Measurements from ENCODE around the gene FAM161A. TPM values are rescaled to one million over a fixed set of nuclear protein-coding genes. Genes with fewer than 3 reads are reported as not detected.
"Not testable (repeated sequence)": the region's sequence is repeated elsewhere in the genome, so short reads cannot be mapped to it uniquely, and the experiment has no call there.

FAM161A gene
- total RNA-seq, 1 donor from 2014 or later, result 2.5 TPM

DNA sequence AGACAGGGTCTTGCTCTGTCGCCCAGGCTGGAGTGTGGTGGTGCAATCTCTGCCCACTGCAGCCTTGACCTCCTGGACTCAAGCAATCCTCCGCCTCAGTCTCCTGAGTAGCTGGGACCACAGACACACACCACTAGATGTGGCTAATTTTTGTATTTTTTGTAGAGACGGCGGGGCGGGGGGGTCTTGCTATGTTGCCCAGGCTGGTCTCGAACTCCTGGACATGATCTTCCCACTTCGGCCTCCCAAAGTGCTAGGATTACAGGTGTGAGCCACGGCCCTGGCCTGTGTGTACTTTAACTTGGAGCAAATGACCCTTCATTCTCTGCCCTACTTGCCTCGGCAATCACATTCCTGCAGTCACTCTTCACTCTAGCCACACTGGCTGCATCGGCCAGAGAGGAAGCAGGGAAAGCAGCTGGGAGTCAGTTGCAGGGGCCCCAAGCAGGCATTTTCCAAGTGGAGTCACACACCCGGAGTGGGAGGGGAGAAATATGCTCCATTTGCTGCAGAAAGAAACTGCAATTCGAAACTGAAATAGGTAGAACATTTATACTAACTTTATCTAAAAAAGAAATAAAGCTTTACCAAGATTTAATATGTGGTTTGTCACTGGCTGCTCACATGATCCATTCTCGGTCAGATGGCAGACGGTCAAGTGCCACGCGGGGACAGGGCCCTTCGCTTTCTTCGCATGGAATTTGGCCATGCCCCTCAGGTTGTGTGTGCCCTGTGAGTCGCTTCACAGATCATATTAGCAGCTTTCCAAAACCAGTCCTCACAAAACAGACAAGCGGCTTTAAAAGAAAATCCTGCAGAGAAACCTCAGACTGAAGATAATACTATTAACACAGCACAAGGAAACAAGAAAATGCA lies 37.1 kb downstream of the FAM161A start:
- H3K36me3 Mint-ChIP-seq (ENCODE audit: low read depth), result no peaks in the 10 kb centered on the region
- intact Hi-C loops (cut with micrococcal nuclease), result no loop called here
- ATAC-seq (ENCODE audit: low read depth) (no peak), DNase-seq (no peak)
- TF ChIP-seq, protein P1, sequence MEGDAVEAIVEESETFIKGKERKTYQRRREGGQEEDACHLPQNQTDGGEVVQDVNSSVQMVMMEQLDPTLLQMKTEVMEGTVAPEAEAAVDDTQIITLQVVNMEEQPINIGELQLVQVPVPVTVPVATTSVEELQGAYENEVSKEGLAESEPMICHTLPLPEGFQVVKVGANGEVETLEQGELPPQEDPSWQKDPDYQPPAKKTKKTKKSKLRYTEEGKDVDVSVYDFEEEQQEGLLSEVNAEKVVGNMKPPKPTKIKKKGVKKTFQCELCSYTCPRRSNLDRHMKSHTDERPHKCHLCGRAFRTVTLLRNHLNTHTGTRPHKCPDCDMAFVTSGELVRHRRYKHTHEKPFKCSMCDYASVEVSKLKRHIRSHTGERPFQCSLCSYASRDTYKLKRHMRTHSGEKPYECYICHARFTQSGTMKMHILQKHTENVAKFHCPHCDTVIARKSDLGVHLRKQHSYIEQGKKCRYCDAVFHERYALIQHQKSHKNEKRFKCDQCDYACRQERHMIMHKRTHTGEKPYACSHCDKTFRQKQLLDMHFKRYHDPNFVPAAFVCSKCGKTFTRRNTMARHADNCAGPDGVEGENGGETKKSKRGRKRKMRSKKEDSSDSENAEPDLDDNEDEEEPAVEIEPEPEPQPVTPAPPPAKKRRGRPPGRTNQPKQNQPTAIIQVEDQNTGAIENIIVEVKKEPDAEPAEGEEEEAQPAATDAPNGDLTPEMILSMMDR (IDR thresholded peaks at IDR 0.05), result no peak
- CTCF ChIA-PET, result no interaction called here
- no peaks in the 10 kb centered on the region for H3K4me1 Mint-ChIP-seq
- no peak overlapping the region for H3K27ac Mint-ChIP-seq
- H3K4me3 Mint-ChIP-seq, result no peak overlapping the region
- no peaks in the 10 kb centered on the region for H3K9me3 Mint-ChIP-seq
- H3K27me3 Mint-ChIP-seq, result peaks cover 5% of the 10 kb centered on the region
- POLR2A ChIA-PET, result no interaction called here

DNA sequence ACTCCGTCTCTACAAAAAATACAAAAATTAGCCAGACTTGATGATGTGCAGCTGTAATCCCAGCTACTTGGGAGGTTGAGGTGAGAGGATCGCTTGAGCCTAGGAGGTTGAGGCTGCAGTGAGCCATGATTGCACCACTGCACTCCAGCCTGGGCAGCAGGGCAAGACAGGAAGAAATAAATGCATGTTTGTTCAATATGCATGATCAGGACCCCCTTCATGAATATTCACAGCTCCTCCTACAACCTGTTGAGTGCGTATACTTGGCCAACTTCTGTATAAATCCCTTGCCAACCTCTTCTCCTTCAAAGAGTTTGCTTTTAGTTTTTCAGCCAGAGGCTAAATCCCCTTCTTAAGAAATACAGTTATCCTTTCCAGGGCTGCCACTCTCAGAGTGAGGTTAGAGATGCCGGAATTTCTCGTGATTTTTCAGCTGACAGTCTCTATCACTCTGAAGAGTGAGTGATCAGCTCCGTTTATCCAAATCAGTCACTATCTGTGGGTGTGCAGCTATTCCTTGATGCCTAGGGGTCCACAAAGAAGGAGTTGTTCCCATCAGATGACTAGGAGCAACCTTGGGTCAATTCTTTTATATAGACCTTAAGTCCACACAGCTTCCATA lies 39.2 kb downstream of the FAM161A start:
- CTCF ChIA-PET, result interaction anchor here (0.6 kb wide), 1 partner anchor 49 kb away, joined by 3 read pairs; no protein-coding TSS in a partner anchor
- DNase-seq, result no peak
- intact Hi-C loops (cut with micrococcal nuclease), result no loop called here
- ATAC-seq (ENCODE audit: low read depth), result no peak
- Mint-ChIP-seq H3K4me1 (peaks cover 3% of the 10 kb centered on the region), H3K9me3 (no peaks in the 10 kb centered on the region), H3K36me3 (ENCODE audit: low read depth) (no peaks in the 10 kb centered on the region), H3K4me3 (no peak overlapping the region), H3K27ac (no peak overlapping the region), H3K27me3 (peaks cover 5% of the 10 kb centered on the region)
- POLR2A ChIA-PET, result interaction anchor here (0.8 kb wide), 1 partner anchor 8 kb away, joined by 3 read pairs; no protein-coding TSS in a partner anchor
- TF ChIP-seq, protein P1 (IDR thresholded peaks at IDR 0.05), result no peak

GRCh38 chr2:61813314-61813713 lies 40.5 kb downstream of the FAM161A start:
- intact Hi-C loops (cut with micrococcal nuclease); H3K36me3 Mint-ChIP-seq (ENCODE audit: low read depth); ATAC-seq (ENCODE audit: low read depth); POLR2A ChIA-PET; H3K27me3 Mint-ChIP-seq; CTCF ChIA-PET; DNase-seq; H3K4me1 Mint-ChIP-seq; H3K27ac Mint-ChIP-seq; H3K4me3 Mint-ChIP-seq; H3K9me3 Mint-ChIP-seq: not testable (repeated sequence)

DNA sequence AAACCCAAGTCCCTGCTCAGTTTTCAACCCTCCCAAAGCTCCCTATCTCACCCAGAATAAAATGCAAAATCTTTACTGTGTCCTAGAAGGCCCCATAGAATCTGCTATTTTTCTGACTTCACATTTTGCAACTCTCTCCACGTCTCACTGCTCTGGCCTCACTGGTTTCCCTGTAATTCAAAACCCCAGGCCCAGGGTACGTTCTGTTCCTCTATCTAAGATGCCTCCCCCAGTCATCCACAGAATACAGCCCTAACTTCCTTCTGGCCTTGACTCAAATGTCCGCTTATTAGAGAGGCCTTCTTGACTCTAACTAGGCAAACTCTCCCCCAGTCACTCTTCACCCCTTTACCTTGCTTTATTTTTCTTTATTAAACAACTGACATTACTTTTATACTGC lies 42.0 kb downstream of the FAM161A start:
- ChIA-PET CTCF (no interaction called here), POLR2A (no interaction called here)
- H3K9me3 Mint-ChIP-seq, result no peaks in the 10 kb centered on the region
- H3K27me3 Mint-ChIP-seq, result peaks cover 7% of the 10 kb centered on the region
- H3K27ac Mint-ChIP-seq, result no peak overlapping the region
- peaks cover 3% of the 10 kb centered on the region for H3K4me1 Mint-ChIP-seq
- H3K4me3 Mint-ChIP-seq, result no peak overlapping the region
- intact Hi-C loops (cut with micrococcal nuclease), result no loop called here
- ATAC-seq (ENCODE audit: low read depth) (no peak), DNase-seq (no peak)
- TF ChIP-seq, protein P1 (IDR thresholded peaks at IDR 0.05), result no peak
- no peaks in the 10 kb centered on the region for H3K36me3 Mint-ChIP-seq (ENCODE audit: low read depth)

DNA sequence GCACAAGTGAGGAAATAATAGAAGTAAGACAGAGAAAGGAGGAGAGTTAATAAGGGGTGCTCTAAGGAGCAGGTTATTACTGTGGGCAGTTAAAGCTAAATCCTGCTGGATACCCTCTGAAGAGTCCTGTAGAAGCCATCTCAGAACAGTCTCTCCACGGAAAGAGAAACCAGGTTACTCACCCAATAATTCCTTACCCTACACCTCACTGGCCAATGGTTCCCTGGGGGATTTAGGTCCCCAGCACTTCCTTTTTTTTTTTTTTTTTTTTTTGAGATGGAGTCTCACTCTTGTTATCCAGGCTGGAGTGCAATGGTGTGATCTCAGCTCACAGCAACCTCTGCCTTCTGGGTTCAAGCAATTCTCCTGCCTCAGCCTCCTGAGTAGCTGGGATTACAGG lies 43.7 kb downstream of the FAM161A start:
- H3K4me1 Mint-ChIP-seq; H3K36me3 Mint-ChIP-seq (ENCODE audit: low read depth); H3K9me3 Mint-ChIP-seq; H3K27ac Mint-ChIP-seq; intact Hi-C loops (cut with micrococcal nuclease); H3K4me3 Mint-ChIP-seq; H3K27me3 Mint-ChIP-seq; DNase-seq: not testable (repeated sequence)
- ChIA-PET CTCF (interaction anchor here (0.5 kb wide), 1 partner anchor 16 kb away, joined by 3 read pairs; no protein-coding TSS in a partner anchor), POLR2A (interaction anchor here (0.6 kb wide), 1 partner anchor 35 kb away, joined by 3 read pairs; no protein-coding TSS in a partner anchor)
- ATAC-seq (ENCODE audit: low read depth), result peak; percentile 31

DNA sequence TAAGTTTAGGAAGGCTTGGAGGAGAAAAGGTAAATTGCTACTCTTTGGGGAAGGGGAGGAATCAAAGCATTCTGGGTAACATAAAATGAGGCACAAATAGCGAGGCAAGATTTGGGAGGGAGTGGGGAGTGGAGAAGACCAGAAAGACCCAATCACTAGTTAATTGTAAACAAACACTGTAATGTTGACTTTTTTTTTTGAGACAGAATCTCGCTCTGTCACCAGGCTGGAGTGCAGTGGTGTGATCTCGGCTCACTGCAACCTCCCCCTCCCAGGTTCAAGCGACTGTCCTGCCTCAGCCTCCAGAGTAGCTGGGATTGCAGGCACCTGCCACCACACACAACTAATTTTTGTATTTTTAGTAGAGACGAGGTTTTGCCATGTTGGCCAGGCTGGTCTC lies 45.2 kb downstream of the FAM161A start:
- H3K4me1 Mint-ChIP-seq; H3K9me3 Mint-ChIP-seq; ATAC-seq (ENCODE audit: low read depth); H3K27ac Mint-ChIP-seq; H3K4me3 Mint-ChIP-seq; H3K27me3 Mint-ChIP-seq; POLR2A ChIA-PET; CTCF ChIA-PET; H3K36me3 Mint-ChIP-seq (ENCODE audit: low read depth); intact Hi-C loops (cut with micrococcal nuclease); DNase-seq: not testable (repeated sequence)
